GM12892 (cell line): ENCODE data around the gene CCL23.

Experiments
- POLR2A ChIP-seq: IDR thresholded peaks from 2 replicates; pipeline ENCODE4 v1.6.1; 2011; ENCODE audit warnings: low read depth, low read length, control low read depth
- POLR2AphosphoS5 ChIP-seq: IDR thresholded peaks from 2 replicates; pipeline ENCODE4 v1.6.1; 2011; ENCODE audit warnings: low read depth, low read length, control low read depth
- TAF1 ChIP-seq: IDR thresholded peaks from 2 replicates; pipeline ENCODE4 v1.6.1; 2011; ENCODE audit warnings: low read depth, mild to moderate bottlenecking, control low read depth, low read length, borderline replicate concordance

GRCh38 chr17:36030956-36031355 is 13.2 kb upstream of the CCL23 start:
- TF ChIP-seq POLR2AphosphoS5 (no peak), POLR2A (no peak), TAF1 (no peak)
